Astrocyte of the spinal cord (primary cell): Measurements from ENCODE around the gene HLCS.

Source experiments
- DNase-seq: peaks from one replicate; pipeline ENCODE4 v3.0.0; 2011; ENCODE audit warnings: low read depth, low spot score
- H3K4me3 ChIP-seq: 2 replicates; pipeline ENCODE4 v1.5.1; 2011; ENCODE audit warnings: low read depth, mild to moderate bottlenecking, low read length, moderate library complexity
- in situ Hi-C: cut with HindIII; loops from 2 replicates; pipeline ENCODE4 v1.10.0; 2017; ENCODE audit warnings: low sequenced_read_pairs
- TF ChIP-seq, protein P1 (sequence below): IDR thresholded peaks from 2 replicates; pipeline ENCODE4 v1.5.1; 2012; ENCODE audit warnings: low read depth, mild to moderate bottlenecking, low read length, inconsistent platforms

HLCS gene

GRCh38 chr21:36763305-36763704 lies 203.2 kb downstream of the HLCS start:
- no peak overlapping the region for H3K4me3 ChIP-seq
- DNase-seq: no peak
- in situ Hi-C loops: no loop called here
- TF ChIP-seq, protein P1, sequence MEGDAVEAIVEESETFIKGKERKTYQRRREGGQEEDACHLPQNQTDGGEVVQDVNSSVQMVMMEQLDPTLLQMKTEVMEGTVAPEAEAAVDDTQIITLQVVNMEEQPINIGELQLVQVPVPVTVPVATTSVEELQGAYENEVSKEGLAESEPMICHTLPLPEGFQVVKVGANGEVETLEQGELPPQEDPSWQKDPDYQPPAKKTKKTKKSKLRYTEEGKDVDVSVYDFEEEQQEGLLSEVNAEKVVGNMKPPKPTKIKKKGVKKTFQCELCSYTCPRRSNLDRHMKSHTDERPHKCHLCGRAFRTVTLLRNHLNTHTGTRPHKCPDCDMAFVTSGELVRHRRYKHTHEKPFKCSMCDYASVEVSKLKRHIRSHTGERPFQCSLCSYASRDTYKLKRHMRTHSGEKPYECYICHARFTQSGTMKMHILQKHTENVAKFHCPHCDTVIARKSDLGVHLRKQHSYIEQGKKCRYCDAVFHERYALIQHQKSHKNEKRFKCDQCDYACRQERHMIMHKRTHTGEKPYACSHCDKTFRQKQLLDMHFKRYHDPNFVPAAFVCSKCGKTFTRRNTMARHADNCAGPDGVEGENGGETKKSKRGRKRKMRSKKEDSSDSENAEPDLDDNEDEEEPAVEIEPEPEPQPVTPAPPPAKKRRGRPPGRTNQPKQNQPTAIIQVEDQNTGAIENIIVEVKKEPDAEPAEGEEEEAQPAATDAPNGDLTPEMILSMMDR: no peak

DNA sequence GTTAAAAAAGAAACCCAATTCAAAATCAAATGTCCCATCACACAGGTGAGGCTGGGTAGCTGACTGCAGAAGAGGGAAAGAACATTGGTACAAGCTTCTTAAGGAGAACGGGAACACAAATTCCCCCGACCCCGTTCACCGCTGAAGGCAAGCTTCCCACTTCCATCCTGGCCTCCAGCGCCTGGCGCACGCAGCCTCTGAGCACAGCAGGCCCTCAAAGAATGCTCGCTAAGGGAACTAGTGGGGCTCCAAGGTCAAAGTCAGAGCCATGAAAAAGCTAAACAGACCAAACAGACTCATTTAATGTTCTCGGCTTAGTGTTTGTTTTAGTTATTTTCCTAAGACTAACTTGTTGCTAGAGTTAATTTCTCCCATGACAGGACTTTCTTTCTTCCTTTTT lies 203.8 kb downstream of the HLCS start:
- TF ChIP-seq, protein P1: no peak
- no peak for DNase-seq
- H3K4me3 ChIP-seq: no peak overlapping the region
- in situ Hi-C loops: no loop called here

- TF ChIP-seq, protein P1: no peak
- DNase-seq: no peak
- in situ Hi-C loops: no loop called here
- H3K4me3 ChIP-seq: no peak overlapping the region
Observed at GRCh38 chr21:36761685-36762084, 204.8 kb downstream of the HLCS start.

- no peak overlapping the region for H3K4me3 ChIP-seq
- DNase-seq: no peak
- TF ChIP-seq, protein P1: no peak
- in situ Hi-C loops: no loop called here
Observed at GRCh38 chr21:36759348-36760083, 207.0 kb downstream of the HLCS start.

GRCh38 chr21:36757196-36757595 lies 209.3 kb downstream of the HLCS start:
- in situ Hi-C loops: no loop called here
- DNase-seq: no peak
- H3K4me3 ChIP-seq: no peak overlapping the region
- TF ChIP-seq, protein P1: no peak

DNA sequence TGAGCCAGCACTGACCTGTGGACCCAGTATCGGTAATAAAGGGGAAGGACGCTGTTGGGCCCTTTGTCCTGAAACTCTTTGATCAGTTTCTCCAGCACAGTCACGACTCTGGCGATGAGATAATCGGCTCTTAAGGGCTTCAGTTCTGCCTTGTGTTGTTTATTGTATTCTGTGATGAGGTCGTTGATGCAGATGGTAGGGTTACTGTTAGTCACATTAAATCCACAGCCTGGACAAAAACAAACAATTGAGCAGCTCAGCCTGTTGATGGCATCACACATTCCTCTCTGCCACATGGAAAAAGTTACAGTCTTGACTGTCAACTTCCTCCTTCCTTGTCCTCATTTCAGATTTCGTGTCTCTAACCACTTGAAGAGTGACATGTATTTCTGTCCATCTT lies 209.9 kb downstream of the HLCS start:
- in situ Hi-C loops: no loop called here
- TF ChIP-seq, protein P1: no peak
- no peak for DNase-seq
- no peak overlapping the region for H3K4me3 ChIP-seq
